SU-DHL-6 (cell line): ENCODE data around the gene TIMM9.

Experiments
- EZH2phosphoT487 ChIP-seq: fragments of 200-600 bp; sonication (generic), shearing (Covaris generic); conservative IDR thresholded peaks from 2 replicates; pipeline ENCODE4 v1.6.1; 2018; ENCODE audit warnings: mild to moderate bottlenecking, antibody characterized with exemption, low read length, moderate library complexity, mixed read lengths
- TF ChIP-seq, protein P1 (sequence below): fragments of 200-600 bp; sonication (generic); IDR thresholded peaks from one replicate; pipeline ENCODE4 v1.5.1; 2017; ENCODE audit warnings: antibody characterized with exemption, mild to moderate bottlenecking, low read length, moderate library complexity; ENCODE audit not compliant: insufficient read depth, poor library complexity, severe bottlenecking

DNA sequence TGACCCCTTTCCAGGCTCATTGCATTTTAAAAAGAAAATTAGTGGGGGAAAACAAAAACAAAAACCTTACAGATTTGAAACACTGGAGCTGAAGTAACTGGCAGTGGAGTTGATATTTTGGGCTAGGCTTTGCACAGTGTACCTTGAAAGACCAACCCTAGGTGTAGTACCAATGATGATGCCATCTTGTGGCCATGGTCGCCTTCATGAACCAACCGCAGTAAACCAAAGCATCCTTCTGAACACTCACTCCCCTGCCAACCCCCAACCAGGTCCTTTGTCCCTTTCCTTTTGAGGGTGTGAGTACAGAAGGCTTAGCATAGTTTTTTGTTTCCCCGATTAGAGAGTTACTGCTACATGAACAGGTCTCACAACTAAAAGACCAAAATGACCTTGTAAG, 25.7 kb downstream of the TIMM9 start:
- TF ChIP-seq, protein P1, sequence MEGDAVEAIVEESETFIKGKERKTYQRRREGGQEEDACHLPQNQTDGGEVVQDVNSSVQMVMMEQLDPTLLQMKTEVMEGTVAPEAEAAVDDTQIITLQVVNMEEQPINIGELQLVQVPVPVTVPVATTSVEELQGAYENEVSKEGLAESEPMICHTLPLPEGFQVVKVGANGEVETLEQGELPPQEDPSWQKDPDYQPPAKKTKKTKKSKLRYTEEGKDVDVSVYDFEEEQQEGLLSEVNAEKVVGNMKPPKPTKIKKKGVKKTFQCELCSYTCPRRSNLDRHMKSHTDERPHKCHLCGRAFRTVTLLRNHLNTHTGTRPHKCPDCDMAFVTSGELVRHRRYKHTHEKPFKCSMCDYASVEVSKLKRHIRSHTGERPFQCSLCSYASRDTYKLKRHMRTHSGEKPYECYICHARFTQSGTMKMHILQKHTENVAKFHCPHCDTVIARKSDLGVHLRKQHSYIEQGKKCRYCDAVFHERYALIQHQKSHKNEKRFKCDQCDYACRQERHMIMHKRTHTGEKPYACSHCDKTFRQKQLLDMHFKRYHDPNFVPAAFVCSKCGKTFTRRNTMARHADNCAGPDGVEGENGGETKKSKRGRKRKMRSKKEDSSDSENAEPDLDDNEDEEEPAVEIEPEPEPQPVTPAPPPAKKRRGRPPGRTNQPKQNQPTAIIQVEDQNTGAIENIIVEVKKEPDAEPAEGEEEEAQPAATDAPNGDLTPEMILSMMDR, result peak; percentile 38
- no peak for TF ChIP-seq EZH2phosphoT487
